Upper lobe of left lung (tissue), 4 donors: Measurements from ENCODE around the gene TSGA10.

ENCODE experiments used
- CTCF ChIP-seq, 6 experiments: fragments of 450-650 bp in 4 of 6; fragments of 200-600 bp in 2 of 6; sonication (generic) in 2 of 6; IDR thresholded peaks; one replicate each; pipeline ENCODE4 v1.5.1; 2016 to 2019; ENCODE audit warnings: antibody characterized with exemption in 6 of 6
- EP300 ChIP-seq, 4 donors: sonication (generic); formaldehyde crosslinking; IDR thresholded peaks; one replicate each; pipeline ENCODE4 v1.5.1; 2017; ENCODE audit warnings: antibody characterized with exemption in 4 of 4, control low read depth in 2 of 4
- POLR2A ChIP-seq, 4 donors: fragments of 450-650 bp; IDR thresholded peaks; one replicate each; pipeline ENCODE4 v1.5.1; 2016 to 2017; ENCODE audit warnings: antibody characterized with exemption in 4 of 4, mild to moderate bottlenecking in 2 of 4
- POLR2AphosphoS5 ChIP-seq, 2 donors: sonication (generic); formaldehyde crosslinking; IDR thresholded peaks; one replicate each; pipeline ENCODE4 v1.5.1; 2017; ENCODE audit warnings: antibody characterized with exemption in 2 of 2

- no peak for TF ChIP-seq POLR2A (IDR thresholded peaks at IDR 0.05)
- TF ChIP-seq CTCF (IDR thresholded peaks at IDR 0.05): no peak
- no peak for TF ChIP-seq POLR2AphosphoS5 (IDR thresholded peaks at IDR 0.05)
- TF ChIP-seq EP300 (IDR thresholded peaks at IDR 0.05): no peak
Measured at GRCh38 chr2:99188357-99188756, 33.6 kb upstream of the TSGA10 start.
